ENCODE results near the gene GANAB. TPM values are rescaled to one million over a fixed set of nuclear protein-coding genes. Genes with fewer than 3 reads are reported as not detected.

The GANAB gene
- total and polyA plus RNA-seq, 2 of the 13 experiments (the other 11 are each of a cell fraction or from before 2014, with no cell fraction given): 99.5 to 234 TPM

GRCh38 chr11:62665599-62666258 is 19.3 kb upstream of the GANAB start (continued):
- TF ChIP-seq ZNF781 (CRISPR knock-in tag; IDR thresholded peaks at IDR 0.05; ENCODE audit: borderline replicate concordance, not compliant biosample characterization) (no peak), ZSCAN20 (CRISPR knock-in tag; IDR thresholded peaks at IDR 0.05; ENCODE audit: borderline replicate concordance) (no peak), ZNF12 (CRISPR knock-in tag; IDR thresholded peaks at IDR 0.05) (no peak), SALL2 (CRISPR knock-in tag; IDR thresholded peaks at IDR 0.05) (no peak), HOXA5 (CRISPR knock-in tag; IDR thresholded peaks at IDR 0.05) (no peak), KDM1A (CRISPR knock-in tag; IDR thresholded peaks at IDR 0.05) (no peak), ZNF724P (CRISPR knock-in tag; IDR thresholded peaks at IDR 0.05; ENCODE audit: borderline replicate concordance) (no peak), ATM (IDR thresholded peaks at IDR 0.05; ENCODE audit: borderline replicate concordance) (no peak), ZNF431 (CRISPR knock-in tag; IDR thresholded peaks at IDR 0.05; ENCODE audit: borderline replicate concordance, low read depth) (no peak), KDM3A (CRISPR knock-in tag; IDR thresholded peaks at IDR 0.05; ENCODE audit: low read depth) (no peak), ZNF326 (CRISPR knock-in tag; IDR thresholded peaks at IDR 0.05; ENCODE audit: borderline replicate concordance) (no peak), CBX2 (IDR thresholded peaks at IDR 0.05; ENCODE audit: low read depth, low read length) (no peak), CBX2 (CRISPR knock-in tag; IDR thresholded peaks at IDR 0.05; ENCODE audit: low read depth) (no peak), NFE2 (CRISPR knock-in tag; IDR thresholded peaks at IDR 0.05) (no peak), ZSCAN29 (CRISPR knock-in tag; conservative IDR thresholded peaks at IDR 0.05) (0 out of 2 replicates have a peak, but pooled peaks have one; percentile 28), MEIS1 (CRISPR knock-in tag; IDR thresholded peaks at IDR 0.05; ENCODE audit: borderline replicate concordance) (peak; percentile 35; the same call in 1 of the 2 replicates), ZFYVE20 (CRISPR knock-in tag; IDR thresholded peaks at IDR 0.05; ENCODE audit: borderline replicate concordance, low read depth) (no peak), E2F5 (CRISPR knock-in tag; conservative IDR thresholded peaks at IDR 0.05) (no peak), KMT2A (CRISPR knock-in tag; IDR thresholded peaks at IDR 0.05) (peak; percentile 23; the same call in 1 of the 2 replicates), THRA (CRISPR knock-in tag; IDR thresholded peaks at IDR 0.05; ENCODE audit: borderline replicate concordance) (no peak), NFIB (CRISPR knock-in tag; IDR thresholded peaks at IDR 0.05; ENCODE audit: borderline replicate concordance) (no peak), TERF1 (CRISPR knock-in tag; IDR thresholded peaks at IDR 0.05) (no peak), ZNF597 (CRISPR knock-in tag; IDR thresholded peaks at IDR 0.05) (no peak), ESRRA (CRISPR knock-in tag; IDR thresholded peaks at IDR 0.05; ENCODE audit: low read depth) (no peak), DDIT3 (CRISPR knock-in tag; IDR thresholded peaks at IDR 0.05) (no peak), REL (CRISPR knock-in tag; conservative IDR thresholded peaks at IDR 0.05) (peak; percentile 30; the same call in 1 of the 2 replicates)
